Ovary (tissue), 3 donors: ENCODE data around the gene LHCGR.

Experiments used
- EP300 ChIP-seq: sonication (generic); formaldehyde crosslinking; IDR thresholded peaks from one replicate; pipeline ENCODE4 v1.6.1; 2017; ENCODE audit warnings: antibody characterized with exemption
- POLR2A ChIP-seq: fragments of 450-650 bp; IDR thresholded peaks from one replicate; pipeline ENCODE4 v1.6.1; 2017; ENCODE audit warnings: antibody characterized with exemption, mild to moderate bottlenecking, moderate library complexity
- TF ChIP-seq, protein P1 (sequence below), 3 donors: fragments of 450-650 bp in 2 of 3; fragments of 200-600 bp in 1 of 3; IDR thresholded peaks; one replicate each; pipeline versions ENCODE4 v1.5.1 to v1.8.0; 2016 to 2022; ENCODE audit warnings: antibody characterized with exemption in 3 of 3, mild to moderate bottlenecking in 1 of 3
- donor health status: DM: no; HTN: no; CAD: no.

DNA sequence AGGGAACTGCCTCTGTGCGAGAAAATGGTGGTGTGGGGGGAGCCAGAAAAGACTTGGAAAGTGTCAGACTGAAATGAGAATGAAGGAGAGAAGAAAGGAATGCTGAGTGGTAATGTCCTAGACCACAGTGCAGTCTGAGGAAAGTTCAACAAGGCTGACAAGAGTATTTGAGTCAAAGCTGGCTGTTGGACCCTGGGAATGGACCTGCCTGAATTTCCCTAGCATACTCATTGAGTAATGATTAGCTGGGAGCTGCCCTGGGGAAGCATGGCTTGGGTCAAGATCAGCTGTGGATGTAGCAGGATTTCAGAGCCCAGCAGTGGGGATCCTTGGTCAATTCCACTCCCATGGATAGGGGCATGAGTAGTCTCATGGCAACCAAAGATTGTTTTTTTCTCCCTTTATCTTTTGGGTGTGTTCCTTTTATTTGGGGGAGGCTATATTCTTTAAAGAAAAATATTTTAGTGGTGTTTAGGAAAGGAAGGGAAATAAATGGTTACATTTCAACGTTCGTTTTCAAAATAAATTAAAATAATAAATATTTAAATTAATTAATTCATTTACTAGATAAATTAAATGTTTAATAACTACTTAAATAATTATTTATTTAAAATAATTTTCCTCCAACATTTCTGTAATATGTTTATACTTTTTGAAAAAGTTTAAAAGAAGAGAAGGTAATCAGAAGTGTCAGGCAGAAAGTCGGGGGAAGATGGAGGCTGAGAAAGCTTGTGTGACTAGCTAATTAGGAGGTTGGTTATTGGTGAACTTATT, 15.9 kb upstream of the LHCGR start:
- TF ChIP-seq, protein P1, sequence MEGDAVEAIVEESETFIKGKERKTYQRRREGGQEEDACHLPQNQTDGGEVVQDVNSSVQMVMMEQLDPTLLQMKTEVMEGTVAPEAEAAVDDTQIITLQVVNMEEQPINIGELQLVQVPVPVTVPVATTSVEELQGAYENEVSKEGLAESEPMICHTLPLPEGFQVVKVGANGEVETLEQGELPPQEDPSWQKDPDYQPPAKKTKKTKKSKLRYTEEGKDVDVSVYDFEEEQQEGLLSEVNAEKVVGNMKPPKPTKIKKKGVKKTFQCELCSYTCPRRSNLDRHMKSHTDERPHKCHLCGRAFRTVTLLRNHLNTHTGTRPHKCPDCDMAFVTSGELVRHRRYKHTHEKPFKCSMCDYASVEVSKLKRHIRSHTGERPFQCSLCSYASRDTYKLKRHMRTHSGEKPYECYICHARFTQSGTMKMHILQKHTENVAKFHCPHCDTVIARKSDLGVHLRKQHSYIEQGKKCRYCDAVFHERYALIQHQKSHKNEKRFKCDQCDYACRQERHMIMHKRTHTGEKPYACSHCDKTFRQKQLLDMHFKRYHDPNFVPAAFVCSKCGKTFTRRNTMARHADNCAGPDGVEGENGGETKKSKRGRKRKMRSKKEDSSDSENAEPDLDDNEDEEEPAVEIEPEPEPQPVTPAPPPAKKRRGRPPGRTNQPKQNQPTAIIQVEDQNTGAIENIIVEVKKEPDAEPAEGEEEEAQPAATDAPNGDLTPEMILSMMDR (IDR thresholded peaks at IDR 0.05), result no peak
- TF ChIP-seq POLR2A (no peak), EP300 (no peak)
